Activated T-cell treated with anti-CD3 and anti-CD28 coated beads for 4 hours (primary cell): ENCODE measurements around the gene MS4A15.
A peak's percentile ranks its signal among the peaks of the same experiment; 100 is the strongest.
"Not testable (repeated sequence)": the region's sequence is repeated elsewhere in the genome, so short reads cannot be mapped to it uniquely, and the experiment has no call there.

ENCODE experiments used
- DNase-seq: peaks from one replicate; pipeline ENCODE4 v3.0.0-alpha.2; 2020

The MS4A15 gene

GRCh38 chr11:60757231-60757800 lies 649 bp downstream of the MS4A15 start:
- no peak for DNase-seq

- not testable (repeated sequence) for DNase-seq
Observed at GRCh38 chr11:60758671-60759070, 2.0 kb downstream of the MS4A15 start.

GRCh38 chr11:60759438-60760225 lies 3.0 kb downstream of the MS4A15 start:
- not testable (repeated sequence) for DNase-seq

- no peak for DNase-seq
Observed at GRCh38 chr11:60761436-60762190, 4.9 kb downstream of the MS4A15 start.

- no peak for DNase-seq
Observed at GRCh38 chr11:60762851-60763691, 6.4 kb downstream of the MS4A15 start.

- DNase-seq = no peak
Observed at GRCh38 chr11:60763692-60764369, 7.2 kb downstream of the MS4A15 start.

GRCh38 chr11:60764879-60765278 lies 8.2 kb downstream of the MS4A15 start:
- DNase-seq = no peak

- no peak for DNase-seq
Observed at GRCh38 chr11:60765355-60765754, 8.7 kb downstream of the MS4A15 start.

- no peak for DNase-seq
Observed at GRCh38 chr11:60766547-60766946, 9.9 kb downstream of the MS4A15 start.

- no peak for DNase-seq
Observed at GRCh38 chr11:60767388-60767811, 10.7 kb downstream of the MS4A15 start.

- no peak for DNase-seq
Observed at GRCh38 chr11:60768202-60768601, 11.5 kb downstream of the MS4A15 start.

GRCh38 chr11:60769273-60769672 lies 12.6 kb downstream of the MS4A15 start:
- DNase-seq = no peak

GRCh38 chr11:60769811-60770210 lies 13.1 kb downstream of the MS4A15 start:
- no peak for DNase-seq

- no peak for DNase-seq
Observed at GRCh38 chr11:60771146-60771545, 14.5 kb downstream of the MS4A15 start.

- DNase-seq = no peak
Observed at GRCh38 chr11:60771879-60772525, 15.3 kb downstream of the MS4A15 start.

GRCh38 chr11:60772666-60773065 lies 16.0 kb downstream of the MS4A15 start:
- no peak for DNase-seq

GRCh38 chr11:60774726-60775125 lies 18.1 kb downstream of the MS4A15 start:
- DNase-seq = no peak

GRCh38 chr11:60775420-60775961 lies 18.8 kb downstream of the MS4A15 start:
- DNase-seq = peak; percentile 78

- DNase-seq = no peak
Observed at GRCh38 chr11:60776167-60776566, 19.5 kb downstream of the MS4A15 start.

GRCh38 chr11:60777106-60777505 lies 20.4 kb downstream of the MS4A15 start:
- DNase-seq = no peak

- no peak for DNase-seq
Observed at GRCh38 chr11:60777572-60777971, 20.9 kb downstream of the MS4A15 start.
